ENCODE results near the gene PITRM1.

DNA sequence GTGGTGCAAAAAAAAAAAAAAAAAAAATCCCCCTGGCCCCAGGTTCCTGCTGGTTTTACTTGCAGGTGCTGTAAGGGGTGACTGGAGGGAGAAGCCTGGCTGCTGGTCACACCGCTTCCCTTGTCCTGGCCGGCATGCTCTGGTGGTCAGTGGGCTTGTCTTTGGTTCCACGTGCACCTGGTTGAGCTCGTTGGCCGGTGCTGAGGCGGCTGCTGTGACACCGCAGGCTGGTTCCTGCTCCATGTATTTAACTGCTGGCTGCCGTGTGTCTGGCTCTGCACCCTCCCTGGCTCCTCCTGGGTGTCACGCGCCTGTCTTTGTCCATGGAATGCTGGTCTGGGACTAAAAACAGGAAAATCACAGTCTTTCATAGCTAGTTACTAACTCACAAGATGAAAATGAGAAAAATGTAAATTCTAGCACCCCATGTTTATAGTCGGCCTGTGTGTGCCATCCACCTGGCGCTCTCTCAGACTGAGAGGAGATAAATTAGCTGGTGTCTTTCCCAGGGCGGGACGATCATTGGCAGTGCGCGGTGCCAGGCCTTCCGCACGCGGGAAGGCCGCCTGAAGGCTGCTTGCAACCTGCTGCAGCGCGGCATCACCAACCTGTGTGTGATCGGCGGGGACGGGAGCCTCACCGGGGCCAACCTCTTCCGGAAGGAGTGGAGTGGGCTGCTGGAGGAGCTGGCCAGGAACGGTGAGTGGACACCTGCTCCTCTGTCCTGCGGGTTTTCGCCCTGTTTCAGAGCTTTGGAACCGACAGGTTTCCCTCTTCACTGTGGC, 71.5 kb downstream of the PITRM1 start:
- TF ChIP-seq, protein P1, sequence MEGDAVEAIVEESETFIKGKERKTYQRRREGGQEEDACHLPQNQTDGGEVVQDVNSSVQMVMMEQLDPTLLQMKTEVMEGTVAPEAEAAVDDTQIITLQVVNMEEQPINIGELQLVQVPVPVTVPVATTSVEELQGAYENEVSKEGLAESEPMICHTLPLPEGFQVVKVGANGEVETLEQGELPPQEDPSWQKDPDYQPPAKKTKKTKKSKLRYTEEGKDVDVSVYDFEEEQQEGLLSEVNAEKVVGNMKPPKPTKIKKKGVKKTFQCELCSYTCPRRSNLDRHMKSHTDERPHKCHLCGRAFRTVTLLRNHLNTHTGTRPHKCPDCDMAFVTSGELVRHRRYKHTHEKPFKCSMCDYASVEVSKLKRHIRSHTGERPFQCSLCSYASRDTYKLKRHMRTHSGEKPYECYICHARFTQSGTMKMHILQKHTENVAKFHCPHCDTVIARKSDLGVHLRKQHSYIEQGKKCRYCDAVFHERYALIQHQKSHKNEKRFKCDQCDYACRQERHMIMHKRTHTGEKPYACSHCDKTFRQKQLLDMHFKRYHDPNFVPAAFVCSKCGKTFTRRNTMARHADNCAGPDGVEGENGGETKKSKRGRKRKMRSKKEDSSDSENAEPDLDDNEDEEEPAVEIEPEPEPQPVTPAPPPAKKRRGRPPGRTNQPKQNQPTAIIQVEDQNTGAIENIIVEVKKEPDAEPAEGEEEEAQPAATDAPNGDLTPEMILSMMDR (IDR thresholded peaks at IDR 0.05; ENCODE audit: insufficient read depth, low read length): no peak
- TF ChIP-seq, protein P2, sequence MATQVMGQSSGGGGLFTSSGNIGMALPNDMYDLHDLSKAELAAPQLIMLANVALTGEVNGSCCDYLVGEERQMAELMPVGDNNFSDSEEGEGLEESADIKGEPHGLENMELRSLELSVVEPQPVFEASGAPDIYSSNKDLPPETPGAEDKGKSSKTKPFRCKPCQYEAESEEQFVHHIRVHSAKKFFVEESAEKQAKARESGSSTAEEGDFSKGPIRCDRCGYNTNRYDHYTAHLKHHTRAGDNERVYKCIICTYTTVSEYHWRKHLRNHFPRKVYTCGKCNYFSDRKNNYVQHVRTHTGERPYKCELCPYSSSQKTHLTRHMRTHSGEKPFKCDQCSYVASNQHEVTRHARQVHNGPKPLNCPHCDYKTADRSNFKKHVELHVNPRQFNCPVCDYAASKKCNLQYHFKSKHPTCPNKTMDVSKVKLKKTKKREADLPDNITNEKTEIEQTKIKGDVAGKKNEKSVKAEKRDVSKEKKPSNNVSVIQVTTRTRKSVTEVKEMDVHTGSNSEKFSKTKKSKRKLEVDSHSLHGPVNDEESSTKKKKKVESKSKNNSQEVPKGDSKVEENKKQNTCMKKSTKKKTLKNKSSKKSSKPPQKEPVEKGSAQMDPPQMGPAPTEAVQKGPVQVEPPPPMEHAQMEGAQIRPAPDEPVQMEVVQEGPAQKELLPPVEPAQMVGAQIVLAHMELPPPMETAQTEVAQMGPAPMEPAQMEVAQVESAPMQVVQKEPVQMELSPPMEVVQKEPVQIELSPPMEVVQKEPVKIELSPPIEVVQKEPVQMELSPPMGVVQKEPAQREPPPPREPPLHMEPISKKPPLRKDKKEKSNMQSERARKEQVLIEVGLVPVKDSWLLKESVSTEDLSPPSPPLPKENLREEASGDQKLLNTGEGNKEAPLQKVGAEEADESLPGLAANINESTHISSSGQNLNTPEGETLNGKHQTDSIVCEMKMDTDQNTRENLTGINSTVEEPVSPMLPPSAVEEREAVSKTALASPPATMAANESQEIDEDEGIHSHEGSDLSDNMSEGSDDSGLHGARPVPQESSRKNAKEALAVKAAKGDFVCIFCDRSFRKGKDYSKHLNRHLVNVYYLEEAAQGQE (IDR thresholded peaks at IDR 0.05; ENCODE audit: insufficient replicate concordance, low read depth): no peak
- TF ChIP-seq POLR2AphosphoS5 (IDR thresholded peaks at IDR 0.05; ENCODE audit: low read depth) (no peak), GABPA (IDR thresholded peaks at IDR 0.05; ENCODE audit: low read depth) (no peak)
